ENCODE data around the gene PLEKHS1. TPM values are rescaled to one million over a fixed set of nuclear protein-coding genes. Genes with fewer than 3 reads are reported as not detected.

The PLEKHS1 gene
- total and polyA plus RNA-seq, 10 donors, result 0.02 to 0.07 (median 0.03) TPM; not detected in 7

DNA sequence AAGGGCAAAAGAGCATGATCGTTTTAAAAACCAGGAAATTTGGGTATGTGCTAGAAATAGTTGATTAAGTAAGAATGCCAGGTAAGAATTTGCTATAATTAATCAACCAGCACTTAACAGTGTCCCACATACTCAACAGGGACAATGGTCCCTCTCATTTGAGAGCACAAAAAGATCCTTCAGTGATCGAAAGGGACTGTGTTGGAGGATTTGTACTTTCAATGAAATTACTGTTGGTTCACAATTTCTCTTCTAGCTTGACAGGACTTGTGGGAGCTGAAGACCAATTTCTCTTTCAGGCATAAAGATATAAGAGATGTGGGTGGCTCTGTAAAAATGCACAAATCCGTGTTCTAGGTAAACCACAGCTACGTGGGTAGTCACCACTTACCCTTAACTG is 12.5 kb upstream of the PLEKHS1 start:
- H3K36me3 ChIP-seq, result peaks cover 0 to 3% (median 0%) of the 10 kb centered on the region in 6 donors
- no peak overlapping the region for H3K27ac ChIP-seq
- DNase-seq, result no peak
- H3K4me1 ChIP-seq, result peaks cover 0 to 6% (median 0%) of the 10 kb centered on the region in 6 donors
- no peaks in the 10 kb centered on the region for H3K9me3 ChIP-seq
- TF ChIP-seq, protein P1, sequence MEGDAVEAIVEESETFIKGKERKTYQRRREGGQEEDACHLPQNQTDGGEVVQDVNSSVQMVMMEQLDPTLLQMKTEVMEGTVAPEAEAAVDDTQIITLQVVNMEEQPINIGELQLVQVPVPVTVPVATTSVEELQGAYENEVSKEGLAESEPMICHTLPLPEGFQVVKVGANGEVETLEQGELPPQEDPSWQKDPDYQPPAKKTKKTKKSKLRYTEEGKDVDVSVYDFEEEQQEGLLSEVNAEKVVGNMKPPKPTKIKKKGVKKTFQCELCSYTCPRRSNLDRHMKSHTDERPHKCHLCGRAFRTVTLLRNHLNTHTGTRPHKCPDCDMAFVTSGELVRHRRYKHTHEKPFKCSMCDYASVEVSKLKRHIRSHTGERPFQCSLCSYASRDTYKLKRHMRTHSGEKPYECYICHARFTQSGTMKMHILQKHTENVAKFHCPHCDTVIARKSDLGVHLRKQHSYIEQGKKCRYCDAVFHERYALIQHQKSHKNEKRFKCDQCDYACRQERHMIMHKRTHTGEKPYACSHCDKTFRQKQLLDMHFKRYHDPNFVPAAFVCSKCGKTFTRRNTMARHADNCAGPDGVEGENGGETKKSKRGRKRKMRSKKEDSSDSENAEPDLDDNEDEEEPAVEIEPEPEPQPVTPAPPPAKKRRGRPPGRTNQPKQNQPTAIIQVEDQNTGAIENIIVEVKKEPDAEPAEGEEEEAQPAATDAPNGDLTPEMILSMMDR (IDR thresholded peaks at IDR 0.05 in 8 of 11, conservative IDR thresholded peaks at IDR 0.05 in 3 of 11), result no peak
- TF ChIP-seq POLR2A (IDR thresholded peaks at IDR 0.05) (no peak), POLR2AphosphoS5 (IDR thresholded peaks at IDR 0.05) (no peak)
- intact Hi-C loops (cut with DNase I; ENCODE audit: low total_unique reads), result no loop called here
- WGBS, 5 donors, result 63 to 75% (median 68%) methylated on average over 4 of the region's 4 CpGs
- no peak overlapping the region for H3K4me3 ChIP-seq
- H3K27me3 ChIP-seq (replicated peaks in 1 of 7), result no peaks in the 10 kb centered on the region

DNA sequence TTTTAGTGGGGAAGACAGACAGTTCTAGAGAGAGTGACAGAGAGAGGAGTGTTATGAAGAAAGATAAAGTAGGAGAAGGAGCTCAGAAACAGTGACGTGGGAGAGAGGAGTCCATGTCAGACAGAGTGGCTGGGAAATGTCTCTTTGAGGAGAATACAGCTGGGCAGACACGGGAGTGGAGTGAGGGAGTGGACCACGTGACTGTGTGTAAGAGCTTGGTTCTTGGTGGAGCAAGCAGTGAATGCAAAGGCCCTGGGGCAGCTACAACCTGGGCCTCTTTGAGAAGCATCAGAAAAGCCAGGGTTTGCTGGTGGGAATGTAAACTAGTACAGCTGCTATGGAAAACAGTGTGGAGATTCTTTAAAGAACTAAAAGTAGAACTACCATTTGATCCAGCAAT is 11.9 kb upstream of the PLEKHS1 start:
- Histone ChIP-seq H3K4me1 (peaks cover 0 to 6% (median 0%) of the 10 kb centered on the region in 6 donors), H3K27ac (no peak overlapping the region), H3K27me3 (replicated peaks in 1 of 7) (no peaks in the 10 kb centered on the region), H3K9me3 (no peaks in the 10 kb centered on the region), H3K4me3 (no peak overlapping the region), H3K36me3 (no peaks in the 10 kb centered on the region)
- TF ChIP-seq POLR2A (IDR thresholded peaks at IDR 0.05) (no peak), POLR2AphosphoS5 (IDR thresholded peaks at IDR 0.05) (no peak)
- TF ChIP-seq, protein P1 (IDR thresholded peaks at IDR 0.05 in 8 of 11, conservative IDR thresholded peaks at IDR 0.05 in 3 of 11), result no peak
- no peak for DNase-seq
- intact Hi-C loops (cut with DNase I; ENCODE audit: low total_unique reads), result no loop called here
- 56 to 83% (median 72%) methylated on average over 3 of the region's 3 CpGs for WGBS, 5 donors

DNA sequence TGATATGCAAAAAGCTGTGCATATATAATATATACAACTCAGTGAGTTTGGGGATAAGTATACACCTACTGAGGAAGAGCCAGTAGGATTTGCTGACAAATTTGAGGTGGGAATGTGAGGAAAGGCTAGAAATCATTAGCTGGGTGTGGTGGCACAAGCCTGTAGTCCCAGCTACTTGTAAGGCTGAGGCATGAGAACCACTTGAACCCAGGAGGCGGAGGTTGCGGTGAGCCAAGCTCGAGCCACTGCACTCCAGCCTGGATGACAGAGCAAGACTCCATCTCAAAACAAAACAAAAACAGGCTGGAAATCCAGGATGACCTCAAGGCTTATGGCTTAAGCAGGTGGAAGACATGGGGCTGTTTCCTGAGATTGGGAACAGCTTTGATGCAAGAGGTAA is 10.6 kb upstream of the PLEKHS1 start:
- Histone ChIP-seq H3K27ac (no peak overlapping the region), H3K4me1 (peaks cover 0 to 4% (median 0%) of the 10 kb centered on the region in 6 donors), H3K27me3 (replicated peaks in 1 of 7) (no peaks in the 10 kb centered on the region), H3K9me3 (no peaks in the 10 kb centered on the region), H3K36me3 (no peaks in the 10 kb centered on the region), H3K4me3 (no peak overlapping the region)
- no peak for DNase-seq
- TF ChIP-seq POLR2A (IDR thresholded peaks at IDR 0.05) (no peak), POLR2AphosphoS5 (IDR thresholded peaks at IDR 0.05) (no peak)
- TF ChIP-seq, protein P1 (IDR thresholded peaks at IDR 0.05 in 8 of 11, conservative IDR thresholded peaks at IDR 0.05 in 3 of 11), result no peak
- intact Hi-C loops (cut with DNase I; ENCODE audit: low total_unique reads), result no loop called here
- 87 to 96% (median 89%) methylated on average over 3 of the region's 3 CpGs for WGBS, 5 donors

- Histone ChIP-seq H3K27ac (no peak overlapping the region), H3K27me3 (replicated peaks in 1 of 7) (no peaks in the 10 kb centered on the region), H3K4me3 (no peak overlapping the region), H3K36me3 (no peaks in the 10 kb centered on the region), H3K4me1 (peaks cover 0 to 6% (median 0%) of the 10 kb centered on the region in 6 donors), H3K9me3 (no peaks in the 10 kb centered on the region)
- TF ChIP-seq POLR2AphosphoS5 (IDR thresholded peaks at IDR 0.05) (no peak), POLR2A (IDR thresholded peaks at IDR 0.05) (no peak)
- intact Hi-C loops (cut with DNase I; ENCODE audit: low total_unique reads), result no loop called here
- 78 to 97% (median 86%) methylated on average over 2 of the region's 2 CpGs for WGBS, 5 donors
- no peak for DNase-seq
These were observed 9.0 kb upstream of the PLEKHS1 start for GRCh38 chr10:113742466-113742865.

DNA sequence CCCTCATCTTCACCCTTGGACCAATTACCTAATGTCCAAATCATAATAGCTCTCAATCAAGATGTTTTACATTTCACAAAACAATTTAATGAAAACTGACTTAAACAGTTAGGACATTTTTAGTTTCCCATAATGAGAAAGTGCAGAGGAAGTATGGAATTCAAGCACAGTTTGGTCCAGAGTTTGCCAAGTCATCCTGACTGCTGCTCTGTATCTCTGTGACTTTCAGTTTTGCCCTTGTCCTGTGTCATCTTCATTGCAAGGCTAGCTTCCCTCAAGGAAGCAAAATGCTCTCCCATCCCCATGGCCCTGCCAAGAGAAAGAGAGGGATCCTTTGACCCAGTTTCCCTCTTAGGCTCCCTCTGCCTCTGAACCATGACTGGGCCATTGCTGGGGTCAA is 7.9 kb upstream of the PLEKHS1 start:
- no peak overlapping the region for H3K4me3 ChIP-seq
- H3K9me3 ChIP-seq, result no peaks in the 10 kb centered on the region
- no peak for DNase-seq
- no peak overlapping the region for H3K27ac ChIP-seq
- H3K4me1 ChIP-seq, result peaks cover 0 to 6% (median 0%) of the 10 kb centered on the region in 6 donors
- intact Hi-C loops (cut with DNase I; ENCODE audit: low total_unique reads), result no loop called here
- no peaks in the 10 kb centered on the region for H3K36me3 ChIP-seq
- TF ChIP-seq, protein P1 (IDR thresholded peaks at IDR 0.05 in 8 of 11, conservative IDR thresholded peaks at IDR 0.05 in 3 of 11), result no peak
- no peak for TF ChIP-seq POLR2A (IDR thresholded peaks at IDR 0.05)
- TF ChIP-seq POLR2AphosphoS5 (IDR thresholded peaks at IDR 0.05), result no peak
- H3K27me3 ChIP-seq (replicated peaks in 1 of 7), result no peaks in the 10 kb centered on the region

All from spleen (tissue), 11 donors.